Coronary artery (tissue), 2 donors: ENCODE measurements around the gene PHOSPHO2.

Experiments used
- DNase-seq: peaks from one replicate; pipeline ENCODE4 v3.0.0-alpha.2; 2017; ENCODE audit warnings: low spot score
- H3K27ac ChIP-seq, 2 donors: fragments of 200-600 bp; sonication (generic); one replicate each; pipeline ENCODE4 v1.5.1; 2016 to 2019
- H3K4me3 ChIP-seq: fragments of 200-600 bp; sonication (generic); 2 replicates; pipeline ENCODE4 v1.5.1; 2016; ENCODE audit warnings: mild to moderate bottlenecking, moderate library complexity
- TF ChIP-seq, protein P1 (sequence below): fragments of 200-600 bp; sonication (generic); IDR thresholded peaks from one replicate; pipeline ENCODE4 v1.5.1; 2019; ENCODE audit warnings: antibody characterized with exemption

The PHOSPHO2 gene

GRCh38 chr2:169739351-169739750 is 45.1 kb downstream of the PHOSPHO2 start:
- Histone ChIP-seq H3K27ac (no peak overlapping the region), H3K4me3 (no peak overlapping the region)
- DNase-seq = no peak
- TF ChIP-seq, protein P1, sequence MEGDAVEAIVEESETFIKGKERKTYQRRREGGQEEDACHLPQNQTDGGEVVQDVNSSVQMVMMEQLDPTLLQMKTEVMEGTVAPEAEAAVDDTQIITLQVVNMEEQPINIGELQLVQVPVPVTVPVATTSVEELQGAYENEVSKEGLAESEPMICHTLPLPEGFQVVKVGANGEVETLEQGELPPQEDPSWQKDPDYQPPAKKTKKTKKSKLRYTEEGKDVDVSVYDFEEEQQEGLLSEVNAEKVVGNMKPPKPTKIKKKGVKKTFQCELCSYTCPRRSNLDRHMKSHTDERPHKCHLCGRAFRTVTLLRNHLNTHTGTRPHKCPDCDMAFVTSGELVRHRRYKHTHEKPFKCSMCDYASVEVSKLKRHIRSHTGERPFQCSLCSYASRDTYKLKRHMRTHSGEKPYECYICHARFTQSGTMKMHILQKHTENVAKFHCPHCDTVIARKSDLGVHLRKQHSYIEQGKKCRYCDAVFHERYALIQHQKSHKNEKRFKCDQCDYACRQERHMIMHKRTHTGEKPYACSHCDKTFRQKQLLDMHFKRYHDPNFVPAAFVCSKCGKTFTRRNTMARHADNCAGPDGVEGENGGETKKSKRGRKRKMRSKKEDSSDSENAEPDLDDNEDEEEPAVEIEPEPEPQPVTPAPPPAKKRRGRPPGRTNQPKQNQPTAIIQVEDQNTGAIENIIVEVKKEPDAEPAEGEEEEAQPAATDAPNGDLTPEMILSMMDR = no peak

- TF ChIP-seq, protein P1 = no peak
- no peak overlapping the region for H3K27ac ChIP-seq
- no peak overlapping the region for H3K4me3 ChIP-seq
- no peak for DNase-seq
These were observed 49.3 kb downstream of the PHOSPHO2 start for GRCh38 chr2:169743549-169743948.

GRCh38 chr2:169746240-169746639 is 52.0 kb downstream of the PHOSPHO2 start:
- H3K27ac ChIP-seq = no peak overlapping the region
- H3K4me3 ChIP-seq = no peak overlapping the region
- DNase-seq = no peak
- TF ChIP-seq, protein P1 = no peak

GRCh38 chr2:169748319-169748718 is 54.0 kb downstream of the PHOSPHO2 start:
- Histone ChIP-seq H3K4me3 (no peak overlapping the region), H3K27ac (no peak overlapping the region)
- no peak for DNase-seq
- TF ChIP-seq, protein P1 = no peak
